GM18505 (cell line): ENCODE measurements around the gene GRIP2.

ENCODE experiments used
- ATAC-seq: cut with Tn5 transposase; IDR thresholded peaks from one replicate; pipeline ENCODE4 v1.9.1; 2021; ENCODE audit not compliant: unreplicated experiment
- POLR2A ChIP-seq: IDR thresholded peaks from 4 replicates; pipeline ENCODE4 v1.6.1; 2011; ENCODE audit warnings: borderline replicate concordance; ENCODE audit not compliant: insufficient read depth, insufficient read length; ENCODE audit errors: extremely low read depth

The GRIP2 gene

GRCh38 chr3:14507305-14507741, 32.8 kb downstream of the GRIP2 start:
- no peak for ATAC-seq
- no peak for TF ChIP-seq POLR2A

- ATAC-seq, result no peak
- no peak for TF ChIP-seq POLR2A
These were observed 33.4 kb downstream of the GRIP2 start for GRCh38 chr3:14506626-14507304.

GRCh38 chr3:14505803-14506500, 34.2 kb downstream of the GRIP2 start:
- no peak for ATAC-seq
- no peak for TF ChIP-seq POLR2A

GRCh38 chr3:14505001-14505802, 34.9 kb downstream of the GRIP2 start:
- TF ChIP-seq POLR2A, result no peak
- ATAC-seq, result no peak

- TF ChIP-seq POLR2A, result no peak
- ATAC-seq, result no peak
These were observed 36.5 kb downstream of the GRIP2 start for GRCh38 chr3:14503706-14504065.

- no peak for ATAC-seq
- no peak for TF ChIP-seq POLR2A
These were observed 37.0 kb downstream of the GRIP2 start for GRCh38 chr3:14503033-14503705.

- no peak for ATAC-seq
- TF ChIP-seq POLR2A, result no peak
These were observed 37.7 kb downstream of the GRIP2 start for GRCh38 chr3:14502472-14502871.

GRCh38 chr3:14497321-14497720, 42.8 kb downstream of the GRIP2 start:
- ATAC-seq, result no peak
- TF ChIP-seq POLR2A, result no peak

- no peak for ATAC-seq
- no peak for TF ChIP-seq POLR2A
These were observed 43.8 kb downstream of the GRIP2 start for GRCh38 chr3:14496351-14496750.

- ATAC-seq, result no peak
- no peak for TF ChIP-seq POLR2A
These were observed 45.2 kb downstream of the GRIP2 start for GRCh38 chr3:14494973-14495300.

GRCh38 chr3:14494279-14494972, 45.7 kb downstream of the GRIP2 start:
- no peak for ATAC-seq
- no peak for TF ChIP-seq POLR2A

GRCh38 chr3:14492948-14493881, 46.9 kb downstream of the GRIP2 start:
- ATAC-seq, result no peak
- no peak for TF ChIP-seq POLR2A
